ACC112 (cell line): Measurements from ENCODE around the gene SPEM3.
"Not testable (repeated sequence)": the region's sequence is repeated elsewhere in the genome, so short reads cannot be mapped to it uniquely, and the experiment has no call there.

ENCODE experiments used
- H2AFZ ChIP-seq: fragments of 200-600 bp; sonication (generic); one replicate; pipeline ENCODE4 v1.6.0; 2017; ENCODE audit warnings: antibody characterized with exemption, low read length; ENCODE audit not compliant: unreplicated experiment
- H3K27ac ChIP-seq: fragments of 200-600 bp; sonication (generic); 2 replicates; pipeline ENCODE4 v1.5.1; 2014; ENCODE audit warnings: low read depth, mild to moderate bottlenecking, antibody characterized with exemption, low read length, moderate library complexity
- H3K27me3 ChIP-seq: fragments of 200-600 bp; sonication (generic); 2 replicates; pipeline ENCODE4 v1.6.1; 2014; ENCODE audit warnings: mild to moderate bottlenecking, antibody characterized with exemption, low read length, moderate library complexity, mixed read lengths; ENCODE audit not compliant: insufficient read depth
- H3K36me3 ChIP-seq: fragments of 200-600 bp; sonication (generic); 2 replicates; pipeline ENCODE4 v1.6.1; 2016; ENCODE audit warnings: mild to moderate bottlenecking, antibody characterized with exemption, low read length, moderate library complexity, mixed read lengths; ENCODE audit not compliant: insufficient read depth
- H3K4me1 ChIP-seq: fragments of 200-600 bp; sonication (generic); one replicate; pipeline ENCODE4 v1.6.1; 2016; ENCODE audit warnings: low read length, mixed read lengths; ENCODE audit not compliant: insufficient read depth, unreplicated experiment, control insufficient read depth
- H3K4me3 ChIP-seq: fragments of 200-600 bp; sonication (generic); 2 replicates; pipeline ENCODE4 v1.5.1; 2014; ENCODE audit warnings: mild to moderate bottlenecking, low read depth, low read length
- H3K79me2 ChIP-seq: fragments of 200-600 bp; sonication (generic); one replicate; pipeline ENCODE4 v1.6.0; 2016; ENCODE audit warnings: low read length; ENCODE audit not compliant: control insufficient read depth, unreplicated experiment, insufficient read depth

SPEM3 gene

DNA sequence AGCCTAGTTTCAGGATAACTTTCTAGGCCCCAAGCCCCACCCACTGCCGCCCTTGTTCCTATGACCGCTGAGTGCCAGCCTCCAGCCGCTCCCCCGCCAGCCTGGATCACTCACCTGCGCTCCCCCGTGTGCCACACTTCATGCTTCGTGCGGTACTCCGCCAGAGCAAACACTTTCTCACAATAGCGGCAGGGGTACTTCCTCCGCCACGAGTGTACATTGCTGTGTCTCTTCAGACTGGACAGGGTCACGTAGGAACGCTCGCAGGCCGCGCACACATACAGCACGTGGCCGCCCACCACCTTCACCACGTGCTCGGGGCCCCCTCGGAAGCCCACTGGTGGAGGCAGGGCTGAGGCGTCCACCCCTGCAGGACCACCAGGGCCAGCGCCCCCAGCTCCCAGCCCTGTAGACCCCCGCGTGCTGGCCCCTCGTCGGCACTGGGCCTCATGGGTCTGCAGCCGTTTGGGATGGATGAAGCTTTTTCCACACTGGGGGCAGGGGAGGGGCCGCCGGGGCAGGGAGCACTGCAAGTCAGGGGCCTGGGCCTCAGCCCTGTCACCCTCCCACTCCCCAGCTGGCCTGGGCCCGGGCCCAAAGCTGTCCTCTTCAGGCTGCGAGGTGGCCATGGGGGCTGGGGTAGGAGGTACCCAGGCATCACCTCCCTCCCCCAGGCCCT is 37.1 kb downstream of the SPEM3 start:
- Histone ChIP-seq H3K27me3 (no peaks in the 10 kb centered on the region), H3K4me1 (peaks cover 12% of the 10 kb centered on the region), H3K79me2 (peaks cover 11% of the 10 kb centered on the region), H3K36me3 (no peaks in the 10 kb centered on the region; the same call in 1 of the 2 replicates), H3K27ac (no peak overlapping the region), H3K4me3 (no peak overlapping the region), H2AFZ (no peak overlapping the region)

DNA sequence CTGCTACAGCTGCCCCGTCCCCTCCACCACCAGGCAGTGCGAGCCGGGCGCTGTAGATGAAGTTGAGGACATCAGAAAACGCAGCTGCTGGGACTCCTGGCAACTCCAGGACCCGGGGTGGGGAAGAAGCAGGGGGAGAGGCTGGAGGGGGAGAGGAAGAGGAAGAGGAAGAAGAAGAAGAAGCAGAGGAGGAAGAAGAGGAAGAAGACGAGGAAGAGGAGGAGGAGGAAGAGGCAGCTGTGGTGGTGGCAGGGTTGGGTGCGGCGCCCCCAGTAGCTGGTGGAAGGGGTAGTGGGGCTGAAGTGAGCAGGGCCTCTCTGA is 37.6 kb downstream of the SPEM3 start:
- Histone ChIP-seq H2AFZ (no peak overlapping the region), H3K27ac (no peak overlapping the region), H3K36me3 (no peaks in the 10 kb centered on the region; the same call in 1 of the 2 replicates), H3K79me2 (peaks cover 11% of the 10 kb centered on the region), H3K4me1 (peaks cover 12% of the 10 kb centered on the region), H3K27me3 (no peaks in the 10 kb centered on the region), H3K4me3 (no peak overlapping the region)

DNA sequence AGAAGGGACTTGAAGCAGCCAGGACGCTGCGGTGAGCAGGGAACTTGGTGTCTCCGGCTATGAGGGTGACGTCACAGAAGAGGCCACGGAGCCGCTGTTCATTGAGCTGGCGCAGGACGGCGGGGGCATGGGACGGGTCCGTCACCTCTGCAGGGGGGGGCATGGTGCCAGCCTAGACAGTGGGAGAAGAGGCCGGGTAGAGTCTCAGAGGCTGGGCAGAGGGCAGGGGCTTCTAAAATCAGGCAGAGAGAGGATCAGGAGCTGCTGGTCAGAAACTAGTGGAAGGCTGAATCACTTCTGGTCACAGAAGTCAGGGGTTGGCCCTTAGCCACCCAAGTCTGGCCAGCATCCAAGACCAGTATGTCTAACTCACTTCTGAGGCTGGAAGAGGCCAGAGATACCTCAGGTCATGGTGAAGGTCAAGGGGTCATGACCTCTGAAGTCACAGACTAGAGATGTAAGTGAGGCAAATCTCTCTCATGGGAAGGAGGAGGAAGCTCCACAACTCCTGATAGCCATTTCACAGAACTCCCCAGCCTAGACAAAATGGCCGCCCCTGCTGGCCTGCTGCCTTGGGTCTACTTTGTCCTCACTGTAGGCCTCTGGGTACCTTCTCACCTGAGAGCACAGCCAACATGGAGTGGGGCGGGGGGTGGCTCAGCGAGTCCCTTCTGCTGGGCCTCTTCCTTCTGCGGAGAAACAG is 38.1 kb downstream of the SPEM3 start:
- Histone ChIP-seq H3K4me3 (no peak overlapping the region), H3K36me3 (no peaks in the 10 kb centered on the region; the same call in 1 of the 2 replicates), H3K27me3 (no peaks in the 10 kb centered on the region), H3K27ac (peak overlapping the region; percentile 3; the same call in 1 of the 2 replicates), H2AFZ (no peak overlapping the region), H3K4me1 (peaks cover 12% of the 10 kb centered on the region), H3K79me2 (peaks cover 16% of the 10 kb centered on the region)

DNA sequence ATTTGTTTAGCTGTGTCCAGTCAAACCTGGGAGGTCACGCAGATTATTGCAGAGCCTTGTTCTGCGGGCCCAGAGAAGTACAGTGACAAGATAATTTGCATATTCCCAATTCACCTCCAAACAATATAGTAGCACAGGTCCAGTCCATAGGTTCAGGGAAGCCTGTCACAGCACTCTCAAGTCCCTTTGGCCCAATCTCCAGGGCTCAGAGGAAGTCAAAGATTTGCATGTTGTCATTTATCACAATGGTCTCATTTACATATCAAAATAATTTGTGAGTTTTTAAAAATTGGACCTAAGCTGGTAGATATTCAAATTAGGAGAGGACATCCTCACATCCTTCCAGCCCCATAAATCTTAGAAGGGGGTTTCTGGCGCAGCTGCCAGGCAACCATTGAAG is 38.8 kb downstream of the SPEM3 start:
- peaks cover 18% of the 10 kb centered on the region for H3K79me2 ChIP-seq
- H3K4me3 ChIP-seq, result no peak overlapping the region
- H2AFZ ChIP-seq, result no peak overlapping the region
- no peaks in the 10 kb centered on the region for H3K27me3 ChIP-seq
- H3K4me1 ChIP-seq, result peaks cover 12% of the 10 kb centered on the region
- H3K36me3 ChIP-seq, result no peaks in the 10 kb centered on the region; the same call in 1 of the 2 replicates
- 0 out of 2 replicates have a peak overlapping the region, but pooled peaks have one; percentile 3 for H3K27ac ChIP-seq

DNA sequence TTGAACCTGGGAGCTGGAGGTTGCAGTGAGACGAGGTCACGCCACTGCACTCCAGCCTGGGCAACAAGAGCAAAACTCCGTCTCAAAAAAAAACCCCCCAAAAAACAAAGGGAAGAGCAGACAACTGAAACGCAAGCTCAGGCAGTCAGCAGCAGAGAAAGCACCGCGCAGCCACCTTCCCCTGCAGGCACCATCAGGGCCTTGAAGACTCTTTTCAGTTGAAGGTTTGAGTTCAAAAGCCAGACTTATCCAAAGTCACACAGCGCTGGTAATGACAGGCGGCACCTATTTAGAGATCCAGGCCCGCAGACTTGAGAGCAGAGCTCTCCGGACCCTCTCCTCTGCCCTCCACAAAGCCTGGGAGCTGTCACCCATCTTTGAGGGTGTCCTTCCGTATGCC is 39.6 kb downstream of the SPEM3 start:
- no peaks in the 10 kb centered on the region for H3K27me3 ChIP-seq
- no peak overlapping the region for H3K4me3 ChIP-seq
- H3K79me2 ChIP-seq, result peaks cover 18% of the 10 kb centered on the region
- no peaks in the 10 kb centered on the region; the same call in 1 of the 2 replicates for H3K36me3 ChIP-seq
- H2AFZ ChIP-seq, result no peak overlapping the region
- H3K4me1 ChIP-seq, result peaks cover 12% of the 10 kb centered on the region
- no peak overlapping the region for H3K27ac ChIP-seq

DNA sequence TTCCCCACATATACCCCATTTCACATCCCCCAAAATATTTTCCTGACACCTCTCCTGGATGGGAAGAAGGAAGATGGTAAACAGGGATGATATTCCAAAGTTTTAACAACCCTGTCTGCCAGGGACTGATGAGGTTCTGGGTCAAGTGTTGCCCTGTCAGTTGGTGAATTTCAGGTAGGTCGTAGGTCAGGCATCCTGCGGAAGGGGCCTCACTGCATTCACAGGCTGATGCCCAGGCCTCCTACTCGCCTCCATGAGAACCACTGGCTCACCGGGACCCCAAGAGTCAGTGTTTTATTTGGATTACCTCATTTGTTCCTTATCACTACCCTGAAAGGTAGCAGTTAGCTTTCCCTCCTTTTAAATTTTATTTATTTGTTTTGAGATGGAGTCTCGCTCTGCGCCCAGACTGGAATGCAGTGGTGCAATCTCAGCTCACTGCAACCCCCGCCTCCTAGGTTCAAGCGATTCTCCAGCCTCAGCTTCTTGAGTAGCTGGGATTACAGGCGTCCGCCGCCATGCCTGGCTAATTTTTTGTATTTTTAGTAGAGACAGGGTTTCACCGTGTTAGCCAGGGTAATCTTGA is 40.2 kb downstream of the SPEM3 start:
- Histone ChIP-seq H3K27me3 (no peaks in the 10 kb centered on the region), H3K27ac (no peak overlapping the region), H3K4me3 (no peak overlapping the region), H2AFZ (no peak overlapping the region), H3K79me2 (peaks cover 23% of the 10 kb centered on the region), H3K4me1 (peaks cover 12% of the 10 kb centered on the region), H3K36me3 (no peaks in the 10 kb centered on the region; the same call in 1 of the 2 replicates)

DNA sequence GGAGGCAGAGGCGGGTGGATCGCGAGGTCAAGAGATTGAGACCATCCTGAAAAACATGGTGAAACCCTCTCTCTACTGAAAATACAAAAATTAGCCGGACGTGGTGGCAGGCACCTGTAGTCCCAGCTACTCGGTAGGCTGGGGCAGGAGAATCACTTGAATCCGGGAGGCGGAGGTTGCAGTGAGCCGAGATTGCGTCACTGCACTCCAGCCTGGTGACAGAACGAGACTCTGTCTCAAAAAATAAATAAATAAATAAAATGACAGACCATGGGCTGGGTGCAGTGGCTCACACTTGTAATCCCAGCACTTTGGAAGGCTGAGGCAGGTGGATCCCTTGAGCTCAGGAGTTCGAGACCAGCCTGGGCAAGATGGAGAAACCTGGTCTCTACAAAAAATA is 41.2 kb downstream of the SPEM3 start:
- Histone ChIP-seq H3K4me1 (peaks cover 12% of the 10 kb centered on the region), H3K79me2 (peaks cover 31% of the 10 kb centered on the region)
- H3K27me3 ChIP-seq, H3K27ac ChIP-seq, H2AFZ ChIP-seq, H3K36me3 ChIP-seq, H3K4me3 ChIP-seq: not testable (repeated sequence)

DNA sequence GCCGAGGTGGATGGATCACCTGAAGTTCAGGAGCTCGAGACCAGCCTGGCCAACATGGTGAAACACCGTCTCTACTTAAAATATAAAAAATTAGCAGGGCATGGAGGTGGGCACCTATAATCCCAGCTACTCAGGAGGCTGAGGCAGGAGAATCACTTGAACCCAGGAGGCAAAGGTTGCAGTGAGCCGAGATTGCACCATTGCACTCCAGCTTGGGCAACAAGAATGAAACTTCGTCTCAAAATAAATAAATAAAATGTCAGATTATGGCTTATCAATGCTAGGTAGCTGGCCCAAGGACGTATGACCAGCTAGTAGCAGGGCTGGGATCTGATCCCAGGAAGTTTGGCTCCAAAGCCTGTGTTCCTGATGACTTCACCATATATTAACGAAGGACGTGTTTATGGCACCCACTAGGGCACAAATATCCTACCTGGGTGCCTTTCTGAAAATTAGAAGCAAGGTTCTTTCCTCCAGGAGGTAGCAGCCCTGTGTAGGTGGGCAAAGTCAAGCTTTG is 41.9 kb downstream of the SPEM3 start:
- peaks cover 12% of the 10 kb centered on the region for H3K4me1 ChIP-seq
- H3K27ac ChIP-seq, H3K36me3 ChIP-seq, H3K4me3 ChIP-seq, H3K27me3 ChIP-seq, H2AFZ ChIP-seq: not testable (repeated sequence)
- peaks cover 38% of the 10 kb centered on the region for H3K79me2 ChIP-seq

DNA sequence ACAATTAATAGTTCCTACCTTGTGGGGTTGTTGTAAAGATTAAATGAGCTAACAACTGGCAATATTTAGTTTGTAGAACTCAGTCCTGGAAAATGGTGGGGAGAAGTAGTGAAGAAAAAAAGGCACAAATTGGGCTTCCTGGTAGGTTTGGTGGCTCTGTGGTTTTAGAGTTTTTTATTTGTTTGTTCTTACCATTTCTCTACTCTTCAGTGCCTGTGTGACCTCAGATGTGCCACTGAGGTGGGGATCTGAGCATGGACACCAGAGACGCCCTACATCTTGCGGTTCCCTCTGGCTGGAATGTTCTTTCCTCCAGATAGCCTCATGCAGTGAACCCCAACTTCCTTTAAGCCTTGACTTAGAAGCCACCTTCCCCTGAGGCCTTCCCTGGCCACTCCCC is 43.1 kb downstream of the SPEM3 start:
- H3K4me3 ChIP-seq, result no peak overlapping the region
- H3K36me3 ChIP-seq, result no peaks in the 10 kb centered on the region; the same call in 1 of the 2 replicates
- H3K79me2 ChIP-seq, result peaks cover 50% of the 10 kb centered on the region
- no peak overlapping the region for H2AFZ ChIP-seq
- H3K27ac ChIP-seq, result no peak overlapping the region
- H3K27me3 ChIP-seq, result no peaks in the 10 kb centered on the region
- H3K4me1 ChIP-seq, result peaks cover 18% of the 10 kb centered on the region

DNA sequence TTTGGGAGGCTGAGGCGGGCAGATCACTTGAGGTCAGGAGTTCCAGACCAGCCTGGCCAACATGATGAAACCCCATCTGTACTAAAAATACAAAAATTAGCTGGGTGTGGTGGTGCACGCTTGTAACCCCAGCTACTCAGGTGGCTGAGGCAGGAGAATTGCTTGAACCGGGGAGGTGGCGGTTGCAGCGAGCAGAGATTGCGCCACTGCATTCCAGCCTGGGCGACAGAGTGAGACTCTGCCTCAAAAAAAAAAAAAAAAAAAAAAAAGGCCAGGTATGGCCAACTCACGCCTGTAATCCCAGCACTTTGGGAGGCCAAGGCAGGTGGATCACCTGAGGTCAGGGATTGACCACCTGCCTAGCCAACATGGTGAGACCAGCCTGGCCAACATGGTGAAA is 46.1 kb downstream of the SPEM3 start:
- not testable (repeated sequence) for H3K27me3 ChIP-seq, H3K27ac ChIP-seq, H3K4me3 ChIP-seq, H2AFZ ChIP-seq, H3K36me3 ChIP-seq
- Histone ChIP-seq H3K4me1 (peaks cover 29% of the 10 kb centered on the region), H3K79me2 (peaks cover 67% of the 10 kb centered on the region)
